ENCODE data around the gene CFAP20. TPM values are rescaled to one million over a fixed set of nuclear protein-coding genes. Genes with fewer than 3 reads are reported as not detected.

Gene CFAP20
- total RNA-seq, 1 experiment from 2014 or later = 60.4 TPM

DNA sequence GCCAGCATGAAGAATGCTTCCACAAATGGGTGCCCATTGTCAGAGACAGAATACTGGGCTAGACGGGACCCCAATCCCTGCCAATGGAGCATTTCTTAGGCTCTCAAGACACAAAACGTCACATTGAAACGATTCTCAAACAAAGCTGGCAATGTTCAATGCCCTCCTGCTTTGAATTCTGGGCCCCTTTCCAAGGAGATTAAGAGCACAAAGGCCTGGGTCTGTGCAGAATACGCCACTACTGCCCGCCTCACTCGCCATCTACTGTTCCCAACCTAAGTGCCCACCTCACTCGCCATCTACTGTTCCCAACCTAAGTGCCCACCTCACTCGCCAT, 9.7 kb downstream of the CFAP20 start:
- H3K9me3 Mint-ChIP-seq = no peaks in the 10 kb centered on the region
- no peak overlapping the region for H2BK20ac ChIP-seq (ENCODE audit: low read depth, low read length, poor library complexity, severe bottlenecking)
- no peak overlapping the region for H3K4me3 Mint-ChIP-seq
- H3K36me3 Mint-ChIP-seq (ENCODE audit: insufficient read depth in 1 of 3, low read depth in 3 of 3) = peaks cover 17 to 25% (median 24%) of the 10 kb centered on the region in 3 experiments; a peak in 6 of 7 replicates
- TF ChIP-seq, protein P1, sequence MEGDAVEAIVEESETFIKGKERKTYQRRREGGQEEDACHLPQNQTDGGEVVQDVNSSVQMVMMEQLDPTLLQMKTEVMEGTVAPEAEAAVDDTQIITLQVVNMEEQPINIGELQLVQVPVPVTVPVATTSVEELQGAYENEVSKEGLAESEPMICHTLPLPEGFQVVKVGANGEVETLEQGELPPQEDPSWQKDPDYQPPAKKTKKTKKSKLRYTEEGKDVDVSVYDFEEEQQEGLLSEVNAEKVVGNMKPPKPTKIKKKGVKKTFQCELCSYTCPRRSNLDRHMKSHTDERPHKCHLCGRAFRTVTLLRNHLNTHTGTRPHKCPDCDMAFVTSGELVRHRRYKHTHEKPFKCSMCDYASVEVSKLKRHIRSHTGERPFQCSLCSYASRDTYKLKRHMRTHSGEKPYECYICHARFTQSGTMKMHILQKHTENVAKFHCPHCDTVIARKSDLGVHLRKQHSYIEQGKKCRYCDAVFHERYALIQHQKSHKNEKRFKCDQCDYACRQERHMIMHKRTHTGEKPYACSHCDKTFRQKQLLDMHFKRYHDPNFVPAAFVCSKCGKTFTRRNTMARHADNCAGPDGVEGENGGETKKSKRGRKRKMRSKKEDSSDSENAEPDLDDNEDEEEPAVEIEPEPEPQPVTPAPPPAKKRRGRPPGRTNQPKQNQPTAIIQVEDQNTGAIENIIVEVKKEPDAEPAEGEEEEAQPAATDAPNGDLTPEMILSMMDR (conservative IDR thresholded peaks at IDR 0.05) = no peak
- no peak overlapping the region for H2AK5ac ChIP-seq (ENCODE audit: insufficient read length, low read length)
- no peak overlapping the region for H3K56ac ChIP-seq (ENCODE audit: insufficient read length, low read depth, low read length)
- H2BK15ac ChIP-seq (ENCODE audit: low read depth, low read length) = no peak overlapping the region
- no peak overlapping the region for H3K23ac ChIP-seq (ENCODE audit: insufficient read length, low read depth, low read length)
- H4K91ac ChIP-seq (ENCODE audit: insufficient read length, low read depth, low read length) = no peak overlapping the region
- no peak overlapping the region for H2BK5ac ChIP-seq (ENCODE audit: insufficient read length, low read length)
- H3K4me2 ChIP-seq (ENCODE audit: insufficient read depth, insufficient read length, low read length) = no peak overlapping the region
- H2AFZ ChIP-seq (ENCODE audit: low read length) = no peak overlapping the region
- H3K9me3 ChIP-seq (ENCODE audit: control insufficient read depth, low read depth, low read length) = no peaks in the 10 kb centered on the region
- no peak overlapping the region for H3K9ac ChIP-seq (ENCODE audit: extremely low read depth, insufficient read length, low read length)
- no peak overlapping the region for H3K27ac ChIP-seq (ENCODE audit: insufficient read length, low read depth, low read length)
- peaks cover 15% of the 10 kb centered on the region for H3K79me1 ChIP-seq (ENCODE audit: insufficient read depth, low read depth, low read length, poor library complexity, severe bottlenecking)
- H3K27me3 ChIP-seq (ENCODE audit: insufficient read depth, low read length) = no peaks in the 10 kb centered on the region
- no peaks in the 10 kb centered on the region for H3K27me3 Mint-ChIP-seq (ENCODE audit: low read depth)
- H4K5ac ChIP-seq (ENCODE audit: insufficient read length, low read depth, low read length) = no peak overlapping the region
- no peak overlapping the region for H3K27ac Mint-ChIP-seq
- H2BK120ac ChIP-seq (ENCODE audit: low read depth, low read length, poor library complexity, severe bottlenecking) = no peak overlapping the region
- no peak overlapping the region for H3K18ac ChIP-seq (ENCODE audit: insufficient read length, low read depth, low read length)
- DNase-seq = no peak
- no peak overlapping the region for H3K14ac ChIP-seq (ENCODE audit: insufficient read depth, low read length)
- peaks cover 23% of the 10 kb centered on the region; the same call in 1 of the 2 replicates for H3K79me2 ChIP-seq (ENCODE audit: insufficient read depth, low read length)
- no peaks in the 10 kb centered on the region for H4K20me1 ChIP-seq (ENCODE audit: control insufficient read depth, insufficient read depth, insufficient read length)
- peaks cover 10 to 18% of the 10 kb centered on the region in 2 experiments for H3K4me1 Mint-ChIP-seq
- no peak overlapping the region for H3T11ph ChIP-seq (ENCODE audit: low read length)
- H4K8ac ChIP-seq (replicated peaks; ENCODE audit: insufficient read length, low read depth, low read length) = no peak overlapping the region
- no peaks in the 10 kb centered on the region for H3K23me2 ChIP-seq (ENCODE audit: insufficient read length, low read depth, low read length, poor library complexity, severe bottlenecking)
- H3K4me1 ChIP-seq (ENCODE audit: insufficient read depth, low read length) = peaks cover 3% of the 10 kb centered on the region; the same call in 1 of the 2 replicates
- WGBS (ENCODE audit: extremely low coverage, insufficient read length, low lambda C conversion rate) = no CpG with 5 or more reads among the region's 8 CpGs
- H2BK12ac ChIP-seq (ENCODE audit: insufficient read length, low read depth, low read length) = no peak overlapping the region
- H3K4ac ChIP-seq (ENCODE audit: low read depth, low read length) = no peak overlapping the region

Measured in H9 (cell line).